Astrocyte (in vitro differentiated cells and primary cell): ENCODE measurements around the gene CLMP.

Experiments used
- EZH2 ChIP-seq: IDR thresholded peaks from 2 replicates; pipeline ENCODE4 v1.6.1; 2012; ENCODE audit warnings: mild to moderate bottlenecking, low read length, inconsistent platforms; ENCODE audit not compliant: insufficient read depth
- TF ChIP-seq, protein P1 (sequence below): IDR thresholded peaks from 2 replicates; pipeline ENCODE4 v1.5.1; 2011; ENCODE audit warnings: low read depth, mild to moderate bottlenecking, inconsistent platforms, low read length, moderate library complexity; ENCODE audit not compliant: insufficient read depth

DNA sequence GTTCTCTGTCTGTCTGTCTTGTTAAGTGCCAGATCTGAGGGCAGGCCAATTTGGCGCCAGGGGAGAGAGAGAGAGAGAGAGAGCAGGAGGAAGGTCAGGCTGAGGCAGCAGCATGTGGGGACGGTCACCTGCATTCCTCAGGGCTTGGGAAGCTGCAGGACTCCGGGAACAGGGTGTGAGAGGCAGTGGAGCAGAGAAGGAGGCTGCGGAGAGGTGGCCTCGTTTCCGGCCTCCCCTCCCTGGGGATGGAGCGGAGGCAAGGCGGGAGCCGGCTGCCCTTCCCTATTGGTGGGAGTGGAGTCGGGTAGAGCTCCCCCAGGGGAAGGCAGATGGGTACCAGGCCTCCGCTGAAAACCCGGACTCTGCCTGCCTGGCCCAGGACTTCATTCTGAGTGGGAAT, 9.7 kb downstream of the CLMP start:
- TF ChIP-seq, protein P1, sequence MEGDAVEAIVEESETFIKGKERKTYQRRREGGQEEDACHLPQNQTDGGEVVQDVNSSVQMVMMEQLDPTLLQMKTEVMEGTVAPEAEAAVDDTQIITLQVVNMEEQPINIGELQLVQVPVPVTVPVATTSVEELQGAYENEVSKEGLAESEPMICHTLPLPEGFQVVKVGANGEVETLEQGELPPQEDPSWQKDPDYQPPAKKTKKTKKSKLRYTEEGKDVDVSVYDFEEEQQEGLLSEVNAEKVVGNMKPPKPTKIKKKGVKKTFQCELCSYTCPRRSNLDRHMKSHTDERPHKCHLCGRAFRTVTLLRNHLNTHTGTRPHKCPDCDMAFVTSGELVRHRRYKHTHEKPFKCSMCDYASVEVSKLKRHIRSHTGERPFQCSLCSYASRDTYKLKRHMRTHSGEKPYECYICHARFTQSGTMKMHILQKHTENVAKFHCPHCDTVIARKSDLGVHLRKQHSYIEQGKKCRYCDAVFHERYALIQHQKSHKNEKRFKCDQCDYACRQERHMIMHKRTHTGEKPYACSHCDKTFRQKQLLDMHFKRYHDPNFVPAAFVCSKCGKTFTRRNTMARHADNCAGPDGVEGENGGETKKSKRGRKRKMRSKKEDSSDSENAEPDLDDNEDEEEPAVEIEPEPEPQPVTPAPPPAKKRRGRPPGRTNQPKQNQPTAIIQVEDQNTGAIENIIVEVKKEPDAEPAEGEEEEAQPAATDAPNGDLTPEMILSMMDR: no peak
- TF ChIP-seq EZH2: no peak
